HepG2 (cell line): ENCODE results near the gene TMEM87A. TPM values are rescaled to one million over a fixed set of nuclear protein-coding genes. Genes with fewer than 3 reads are reported as not detected.

Experiments used
- ATAC-seq: fragments of 200-7000 bp; cut with Tn5 transposase; 3 replicates; pipeline ENCODE4 v1.9.1; 2020; ENCODE audit warnings: mild to moderate bottlenecking, moderate library complexity
- BruUV-seq: library from RNA; stranded (reverse); fragments of 400-500 nt; replicated peaks from 2 replicates; lab custom pipeline; 2021; lab: Mats Ljungman, UMichigan
- CTCF ChIA-PET: fragments of 300-600 bp; formaldehyde crosslinking; extraction: SDS; loops from one replicate; lab custom pipeline; 2021; ENCODE audit warnings: low total read pairs, inconsistent platforms, low intra/inter-chr PET ratio; lab: Yijun Ruan, JAX
- POLR2A ChIA-PET: fragments of 350-600 bp; sonication (Branson Sonifier 250); formaldehyde crosslinking; loops from one replicate; lab custom pipeline; 2020; ENCODE audit warnings: antibody characterized with exemption, inconsistent platforms; lab: Yijun Ruan, JAX
- DNase-seq: peaks from one replicate; pipeline ENCODE4 v3.0.0-alpha.2; 2015; ENCODE audit warnings: low spot score
- FAIRE-seq: peaks from 3 replicates; lab custom pipeline; 2011; peaks lifted over from hg19 to GRCh38; lab: Jason Lieb, UNC
- H2AFZ ChIP-seq: one replicate; pipeline ENCODE4 v1.6.1; 2011; ENCODE audit warnings: low read length, inconsistent platforms
- H3K27ac ChIP-seq: fragments of 300-600 bp; 3 replicates; pipeline ENCODE4 v1.8.0; 2011; ENCODE audit warnings: mixed run types, mild to moderate bottlenecking, mixed read lengths, low read length, inconsistent platforms; ENCODE audit not compliant: insufficient read depth; ENCODE audit errors: extremely low read length
- H3K27me3 ChIP-seq, 2 experiments: fragments of 200-600 bp in 1 of 2; 2 replicates in 1 of 2; 3 replicates in 1 of 2; pipeline versions ENCODE4 v1.6.0 to v1.8.0; 2011; ENCODE audit warnings: low read length in 2 of 2, mild to moderate bottlenecking in 2 of 2, moderate library complexity in 2 of 2, inconsistent platforms in 1 of 2; ENCODE audit not compliant: insufficient read depth in 2 of 2, control insufficient read depth in 1 of 2
- H3K36me3 ChIP-seq, 2 experiments: fragments of 200-600 bp in 1 of 2; replicated peaks in 1 of 2; 2 replicates in 1 of 2; 3 replicates in 1 of 2; pipeline versions ENCODE4 v1.5.1 to v1.8.0; 2011; ENCODE audit warnings: low read length in 2 of 2, inconsistent platforms in 1 of 2; ENCODE audit not compliant: insufficient read depth in 2 of 2, control insufficient read depth in 1 of 2
- H3K4me1 ChIP-seq: 2 replicates; pipeline ENCODE4 v1.5.1; 2012; ENCODE audit warnings: low read length, inconsistent platforms; ENCODE audit not compliant: insufficient read depth
- H3K4me2 ChIP-seq: 2 replicates; pipeline ENCODE4 v1.6.0; 2011; ENCODE audit warnings: low read depth, low read length, inconsistent platforms
- H3K4me3 ChIP-seq, 3 experiments: fragments of 200-600 bp in 1 of 3; sonication (generic), shearing (Covaris generic) in 1 of 3; replicated peaks in 1 of 3; 2 replicates each; pipeline ENCODE4 v1.5.1; 2011 to 2016; ENCODE audit warnings: low read length in 3 of 3, inconsistent platforms in 2 of 3, low read depth in 2 of 3, mild to moderate bottlenecking in 2 of 3, control low read depth in 1 of 3, mixed read lengths in 1 of 3; ENCODE audit not compliant: insufficient read depth in 1 of 3
- H3K79me2 ChIP-seq: one replicate; pipeline ENCODE4 v1.6.1; 2011; ENCODE audit warnings: low read length, inconsistent platforms; ENCODE audit not compliant: insufficient read depth
- H3K9ac ChIP-seq: 2 replicates; pipeline ENCODE4 v1.6.0; 2011; ENCODE audit warnings: mild to moderate bottlenecking, low read depth, low read length, inconsistent platforms; ENCODE audit not compliant: insufficient read depth
- H3K9me3 ChIP-seq: 2 replicates; pipeline ENCODE4 v1.5.1; 2012; ENCODE audit warnings: mild to moderate bottlenecking, low read length
- H4K20me1 ChIP-seq: 2 replicates; pipeline ENCODE4 v1.6.0; 2011; ENCODE audit warnings: inconsistent platforms, mild to moderate bottlenecking, low read length, moderate library complexity; ENCODE audit not compliant: insufficient read depth
- DR1 ChIP-seq: sonication (generic); formaldehyde crosslinking; IDR thresholded peaks from 2 replicates; pipeline ENCODE4 v1.8.0; 2021; ENCODE audit warnings: mild to moderate bottlenecking, missing genetic modification reagents, inconsistent platforms
- EZH2 ChIP-seq: conservative IDR thresholded peaks from 2 replicates; pipeline ENCODE4 v1.6.1; 2012; ENCODE audit warnings: mild to moderate bottlenecking, low read depth, low read length, moderate library complexity
- ISL2 ChIP-seq: sonication (generic); formaldehyde crosslinking; IDR thresholded peaks from 2 replicates; pipeline ENCODE4 v1.5.0; 2020; ENCODE audit warnings: missing genetic modification reagents
- KDM2A ChIP-seq: sonication (generic); formaldehyde crosslinking; IDR thresholded peaks from 2 replicates; pipeline ENCODE4 v1.4.0; 2020; ENCODE audit warnings: low read depth, missing genetic modification reagents, borderline replicate concordance
- NCOA1 ChIP-seq: sonication (generic); formaldehyde crosslinking; IDR thresholded peaks from 2 replicates; pipeline ENCODE4 v1.9.0; 2021; ENCODE audit warnings: missing genetic modification reagents
- POLR2A ChIP-seq, 2 experiments: IDR thresholded peaks; 2 replicates each; pipeline ENCODE4 v1.6.1; 2011; ENCODE audit warnings: low read depth in 2 of 2, low read length in 2 of 2, mild to moderate bottlenecking in 1 of 2, moderate library complexity in 1 of 2; ENCODE audit not compliant: insufficient read depth in 1 of 2
- PRPF4 ChIP-seq: fragments of 200-400 bp; formaldehyde crosslinking; IDR thresholded peaks from 2 replicates; pipeline ENCODE4 v1.6.1; 2016; ENCODE audit warnings: low read length, low read depth; ENCODE audit not compliant: poor library complexity, severe bottlenecking
- RNF2 ChIP-seq: fragments of 450-650 bp; conservative IDR thresholded peaks from 2 replicates; pipeline ENCODE4 v1.6.1; 2016; ENCODE audit warnings: low read depth
- SNAPC4 ChIP-seq: sonication (generic); formaldehyde crosslinking; IDR thresholded peaks from 2 replicates; pipeline ENCODE4 v1.4.0; 2020; ENCODE audit warnings: mild to moderate bottlenecking, missing genetic modification reagents
- THAP8 ChIP-seq: sonication (generic); formaldehyde crosslinking; IDR thresholded peaks from 2 replicates; pipeline ENCODE4 v1.5.1; 2020; ENCODE audit warnings: missing genetic modification reagents, mild to moderate bottlenecking, borderline replicate concordance
- ZBTB26 ChIP-seq: IDR thresholded peaks from 2 replicates; pipeline ENCODE4 v1.6.1; 2016; ENCODE audit warnings: missing compliant biosample characterization, missing genetic modification reagents, borderline replicate concordance
- ZNF292 ChIP-seq: sonication (generic); formaldehyde crosslinking; IDR thresholded peaks from 2 replicates; pipeline ENCODE4 v1.8.1; 2022; ENCODE audit warnings: mild to moderate bottlenecking, low read depth, missing genetic modification reagents, borderline replicate concordance
- ZNF574 ChIP-seq: sonication (generic); formaldehyde crosslinking; IDR thresholded peaks from 2 replicates; pipeline ENCODE4 v1.4.0; 2020; ENCODE audit warnings: missing genetic modification reagents
- WGBS: methylation state at CpG from one replicate; pipeline ENCODE4 v1.1.6; 2017; ENCODE audit warnings: low lambda C conversion rate; 5-methylcytosine and 5-hydroxymethylcytosine counted together
- in situ Hi-C: cut with HindIII; loops from 2 replicates; pipeline ENCODE4 v1.10.0; 2017; ENCODE audit warnings: low pct_unique_long_range_greater_than_20kb; ENCODE audit not compliant: extremely low pct_ligation_motif_present
- intact Hi-C: fragments of 100-400 bp; cut with micrococcal nuclease; formaldehyde crosslinking; loops from one replicate; pipeline ENCODE4 v1.10.0; 2022; ENCODE audit not compliant: unreplicated experiment
- polyA plus RNA-seq, 8 experiments: library from polyadenylated mRNA; depleted of rRNA in 3 of 8; stranded (reverse) in 7 of 8; unstranded in 1 of 8; fragments of >200 nt; fragmentation: Illumina TruSeq in 4 of 8; extraction: Trizol in 4 of 8; gene quantifications; 2 replicates each; pipeline versions ENCODE4 v1.2.1 to v1.2.3, GENCODE V29; 2011 to 2016; ENCODE audit warnings: low read depth in 4 of 8, missing spikeins in 1 of 8, mixed read lengths in 1 of 8; ENCODE audit not compliant: insufficient read depth in 1 of 8
- total RNA-seq, 5 experiments: library from RNA; depleted of rRNA; stranded (reverse); fragments of >200 nt; fragmentation: Illumina TruSeq; extraction: Trizol; gene quantifications; 2 replicates each; pipeline ENCODE4 v1.2.3, GENCODE V29; 2016; ENCODE audit warnings: low read depth in 1 of 5

TMEM87A gene
- total and polyA plus RNA-seq, 2 of the 13 experiments (the other 11 are each of a cell fraction or from before 2014, with no cell fraction given) = 20.2 to 42.8 TPM

GRCh38 chr15:42287931-42288330 lies 14.7 kb upstream of the TMEM87A start (continued):
- no peak for TF ChIP-seq THAP8 (CRISPR knock-in tag)
- no peak for TF ChIP-seq PRPF4
- TF ChIP-seq ZNF292 (CRISPR knock-in tag) = no peak
- no peak for TF ChIP-seq RNF2
- no peak for TF ChIP-seq KDM2A (CRISPR knock-in tag)
- TF ChIP-seq SNAPC4 = no peak

GRCh38 chr15:42286445-42287029 lies 13.3 kb upstream of the TMEM87A start:
- Histone ChIP-seq H3K79me2 (no peaks in the 10 kb centered on the region), H3K4me3 (no peak overlapping the region), H3K9ac (no peak overlapping the region), H3K9me3 (no peaks in the 10 kb centered on the region), H3K27ac (peak overlapping the region; percentile 27), H3K4me1 (peaks cover 33% of the 10 kb centered on the region), H3K4me2 (peak overlapping the region; percentile 40), H3K27me3 (no peaks in the 10 kb centered on the region), H4K20me1 (no peaks in the 10 kb centered on the region), H3K36me3 (peaks cover 3 to 5% of the 10 kb centered on the region in 2 experiments; a peak in 1 of 5 replicates), H2AFZ (no peak overlapping the region)
- no TSS peak for BruUV-seq
- in situ Hi-C loops (no loop called here), intact Hi-C loops (no loop called here)
- ATAC-seq = peak; percentile 88
- ChIA-PET POLR2A (interaction anchor here (0.9 to 1.9 kb wide), 2 partner anchors 13 to 16 kb away, joined by 3 to 11 read pairs; partner anchors contain the start of genes GANC and TMEM87A), CTCF (no interaction called here)
- peak; percentile 67 for FAIRE-seq
- DNase-seq = peak; percentile 63
- WGBS = 18% methylated on average over 4 of the region's 4 CpGs
- TF ChIP-seq ZBTB26 (peak; percentile 97), NCOA1 (CRISPR knock-in tag) (no peak), RNF2 (no peak), POLR2A (IDR thresholded peaks at IDR 0.05; ENCODE audit: insufficient read depth in 1 of 2, low read depth in 2 of 2, low read length in 2 of 2) (no peak), ISL2 (peak; percentile 40; the same call in 1 of the 2 replicates), EZH2 (no peak), ZNF574 (CRISPR knock-in tag) (no peak), DR1 (no peak)
